Adipose tissue (tissue), 3 donors: ENCODE results near the gene UBE3D. TPM values are rescaled to one million over a fixed set of nuclear protein-coding genes. Genes with fewer than 3 reads are reported as not detected.

Source experiments
- H3K27ac ChIP-seq: one replicate; pipeline ENCODE4 v1.5.1; 2013; ENCODE audit warnings: low read depth, low read length
- WGBS, 3 donors: extraction: QIAGEN DNeasy Blood & Tissue Kit; methylation state at CpG; one replicate each; pipeline ENCODE4 v1.1.7; 2013; 5-methylcytosine and 5-hydroxymethylcytosine counted together
- polyA plus RNA-seq, 3 donors: library from polyadenylated mRNA; stranded (reverse); fragments of 200-250 nt; gene quantifications; one replicate each; pipeline ENCODE4 v1.2.3, GENCODE V29; 2013
- donor health status: healthy with polysubstance abuse.
- donor health status: Bipolar disorder and iron deficiency.
- donor health status: healthy.

Gene UBE3D
- polyA plus RNA-seq, 3 donors, result 1.5 to 7.0 (median 3.5) TPM

DNA sequence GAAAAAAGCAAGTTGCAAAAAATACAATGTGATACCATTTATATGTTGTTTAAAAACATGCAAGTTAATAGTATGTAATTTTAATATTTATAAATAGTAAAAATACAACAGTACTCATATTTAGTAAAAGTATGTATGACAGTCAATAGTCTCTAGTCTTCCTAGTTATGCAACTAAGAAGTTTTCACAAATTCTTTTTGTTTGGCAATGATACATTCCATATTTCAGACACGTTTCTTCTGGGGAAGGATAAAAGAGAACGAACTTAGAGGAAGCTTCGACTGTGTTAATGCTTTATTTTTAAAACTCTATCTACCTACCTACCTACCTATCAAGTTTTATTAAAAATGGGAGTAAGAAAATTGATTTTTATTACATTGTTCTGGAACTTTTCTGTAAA, 77.7 kb downstream of the UBE3D start:
- no peak overlapping the region for H3K27ac ChIP-seq
- WGBS, 3 donors, result 36 to 69% (median 43%) methylated on average over 3 of the region's 3 CpGs

DNA sequence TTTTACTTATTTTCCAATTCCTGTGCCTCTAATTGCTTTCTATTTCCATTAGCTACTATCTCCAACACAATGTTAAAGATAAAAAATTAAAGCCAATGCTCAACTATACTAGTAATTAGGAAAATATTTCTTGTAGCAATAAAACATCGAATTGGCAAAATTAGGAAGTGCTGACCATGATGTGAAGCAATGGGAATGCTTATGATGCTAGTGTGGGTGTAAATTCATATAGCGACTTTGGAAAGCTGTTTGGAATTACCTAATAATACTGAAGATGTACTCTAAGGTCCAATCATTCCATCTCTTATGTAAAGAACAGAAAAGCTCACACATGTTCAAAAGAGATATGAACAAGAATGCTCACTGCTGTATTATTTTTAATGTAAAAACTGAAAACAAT, 78.2 kb downstream of the UBE3D start:
- 73 to 89% (median 80%) methylated on average over 2 of the region's 2 CpGs for WGBS, 3 donors
- no peak overlapping the region for H3K27ac ChIP-seq

DNA sequence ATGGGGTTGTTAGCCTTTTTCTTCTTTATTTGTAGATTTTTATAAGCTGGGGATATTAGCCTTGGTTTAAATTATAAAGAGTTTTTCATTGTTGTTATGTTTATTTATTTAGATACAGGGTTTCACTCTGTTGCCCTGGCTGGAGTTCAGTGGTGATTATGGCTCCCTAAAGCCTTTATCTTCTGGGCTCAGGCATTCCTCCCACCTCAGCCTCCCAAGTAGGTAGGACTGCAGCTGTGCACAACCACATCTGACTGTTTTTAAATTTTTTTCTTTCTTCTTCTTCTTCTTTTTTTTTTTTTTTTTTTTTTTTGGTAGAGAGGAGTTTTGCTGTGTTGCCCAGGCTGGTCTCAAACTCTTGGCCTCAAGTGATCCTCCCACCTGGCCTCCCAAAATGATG, 80.9 kb downstream of the UBE3D start:
- H3K27ac ChIP-seq, result no peak overlapping the region

DNA sequence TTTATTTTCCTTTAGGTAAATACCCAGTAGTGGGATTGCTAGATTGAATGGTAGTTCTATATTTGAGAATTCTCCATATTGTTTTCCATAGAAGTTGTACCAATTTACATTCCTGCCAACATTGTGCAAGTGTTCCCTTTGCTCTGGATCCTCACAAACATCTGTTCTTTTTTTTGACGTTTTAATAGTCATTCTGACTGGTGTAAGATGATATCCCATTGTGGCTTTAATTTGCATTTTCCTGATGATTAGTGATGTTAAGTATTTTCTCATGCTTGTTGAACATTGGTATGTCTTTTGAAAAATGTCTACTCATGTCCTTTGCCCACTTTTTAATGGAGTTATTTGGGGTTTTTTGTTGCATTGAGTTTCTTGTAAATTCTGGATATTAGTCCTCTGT, 85.6 kb downstream of the UBE3D start:
- H3K27ac ChIP-seq, result no peak overlapping the region
- WGBS, 3 donors, result 56 to 73% (median 69%) methylated on average over 1 of the region's 1 CpG

DNA sequence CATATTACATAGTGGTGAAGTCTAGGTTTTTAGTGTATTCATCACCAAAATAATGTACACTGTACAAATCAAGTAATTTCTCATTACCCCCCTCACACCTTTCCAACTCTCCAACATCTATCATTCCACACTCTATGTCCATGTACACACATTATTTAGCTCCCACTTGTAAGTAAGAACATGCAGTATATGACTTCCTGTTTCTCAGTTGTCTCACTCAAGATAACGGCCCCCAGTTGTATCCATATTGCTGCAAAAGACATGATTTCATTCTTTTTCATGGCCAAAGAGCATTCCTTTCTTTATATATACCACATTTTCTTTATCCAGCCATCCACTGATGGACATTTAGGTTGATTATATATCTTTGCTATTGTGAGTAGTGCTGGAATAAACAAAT, 86.0 kb downstream of the UBE3D start:
- no peak overlapping the region for H3K27ac ChIP-seq
- whole genome bisulfite sequencing, 3 donors, result 79 to 82% (median 80%) methylated on average over 1 of the region's 1 CpG

DNA sequence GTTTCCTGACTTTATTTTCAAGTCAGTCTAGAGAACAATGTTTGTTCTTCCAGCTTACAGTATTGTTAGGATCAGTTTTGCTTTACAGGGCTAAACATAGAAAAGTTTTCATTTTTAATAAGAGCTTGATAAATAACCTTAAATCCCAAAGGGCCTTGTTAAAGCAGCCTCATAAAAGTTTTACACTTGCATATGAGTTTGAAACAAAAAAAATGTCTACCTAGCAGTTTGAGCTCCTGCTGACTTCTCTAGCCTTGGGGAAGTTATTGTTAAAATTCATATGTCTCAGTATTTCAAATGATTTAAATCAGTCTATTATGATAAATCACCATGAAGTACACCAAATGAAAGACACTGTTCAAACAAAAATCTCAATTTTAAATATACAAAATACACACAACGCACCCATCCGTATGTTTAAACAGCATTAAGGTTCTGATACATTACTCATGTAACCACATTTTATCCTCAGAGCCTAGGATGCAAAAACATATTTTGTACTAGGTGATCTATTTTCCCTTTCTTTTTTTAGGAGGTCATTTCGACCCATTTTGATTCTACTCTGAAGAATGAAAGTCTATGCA, 87.2 kb downstream of the UBE3D start:
- H3K27ac ChIP-seq, result no peak overlapping the region
- 79 to 95% (median 79%) methylated on average over 3 of the region's 3 CpGs for WGBS, 3 donors

DNA sequence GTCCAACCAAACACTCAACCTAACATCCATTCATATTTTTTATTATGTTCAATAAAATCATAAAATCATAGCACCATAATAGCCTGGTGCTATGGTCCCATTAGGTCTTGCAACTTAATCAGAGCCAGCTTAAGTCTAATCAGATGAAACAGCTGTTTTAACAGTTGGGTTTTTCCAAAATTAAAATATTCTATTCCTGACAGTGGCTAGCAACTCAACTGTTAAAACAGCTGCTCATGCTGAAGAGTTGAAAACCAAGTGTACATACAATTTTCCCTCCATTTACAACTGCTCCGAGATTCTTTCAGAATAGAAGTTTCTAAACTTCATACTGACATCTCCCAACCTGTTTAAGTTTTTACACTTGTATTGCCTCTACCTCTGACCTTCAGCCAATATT, 89.5 kb downstream of the UBE3D start:
- no peak overlapping the region for H3K27ac ChIP-seq
- WGBS, 3 donors, result 97 to 100% (median 98%) methylated on average over 1 of the region's 1 CpG

DNA sequence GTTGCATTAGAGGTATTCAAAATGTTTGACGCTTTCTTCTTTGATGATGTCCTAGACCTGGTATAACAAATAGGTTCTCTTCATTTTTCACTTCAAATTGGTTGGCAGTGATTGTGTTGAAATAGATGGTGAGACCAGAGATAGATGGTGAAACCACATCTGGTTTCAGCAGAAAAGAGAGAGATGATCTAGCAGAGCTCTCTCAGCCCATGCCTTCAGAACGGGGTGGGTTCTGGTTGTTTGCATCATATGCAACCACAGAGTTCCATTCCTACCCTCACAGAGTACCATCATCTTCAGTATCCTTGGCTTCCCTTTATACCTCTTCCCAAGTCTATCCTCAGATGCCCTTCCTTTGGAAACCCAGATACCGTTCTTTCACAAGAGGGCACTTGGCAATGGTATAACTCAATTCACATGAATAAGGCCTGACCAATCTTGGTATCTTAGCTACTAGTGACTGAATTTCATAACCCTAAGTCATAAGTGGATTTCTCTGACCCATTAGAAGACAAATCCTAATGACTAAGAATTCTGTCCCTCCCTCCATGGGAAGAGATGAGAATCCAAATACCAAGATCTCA, 93.7 kb downstream of the UBE3D start:
- H3K27ac ChIP-seq, result no peak overlapping the region
- WGBS, 3 donors, result 88 to 96% (median 92%) methylated on average over 3 of the region's 3 CpGs

DNA sequence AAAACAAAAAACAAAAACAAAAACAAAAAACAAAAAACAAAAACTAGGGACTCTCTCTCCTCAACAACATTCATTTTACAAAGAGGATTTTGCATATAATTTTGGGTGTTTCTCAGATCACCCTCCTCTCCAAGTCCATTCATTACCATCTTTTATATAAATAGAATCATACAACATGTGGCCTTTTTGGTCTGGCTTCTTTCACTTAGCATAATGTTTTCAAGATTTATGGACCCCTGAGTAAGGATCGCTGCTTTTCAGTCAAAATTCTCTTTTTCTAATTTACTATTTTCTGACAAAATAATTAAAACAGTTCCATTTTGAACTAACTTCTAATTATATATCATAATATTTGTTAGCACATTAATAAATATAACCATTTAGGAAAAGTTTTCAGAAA, 94.8 kb downstream of the UBE3D start:
- H3K27ac ChIP-seq, result no peak overlapping the region
- 68 to 91% (median 83%) methylated on average over 1 of the region's 1 CpG for WGBS, 3 donors

DNA sequence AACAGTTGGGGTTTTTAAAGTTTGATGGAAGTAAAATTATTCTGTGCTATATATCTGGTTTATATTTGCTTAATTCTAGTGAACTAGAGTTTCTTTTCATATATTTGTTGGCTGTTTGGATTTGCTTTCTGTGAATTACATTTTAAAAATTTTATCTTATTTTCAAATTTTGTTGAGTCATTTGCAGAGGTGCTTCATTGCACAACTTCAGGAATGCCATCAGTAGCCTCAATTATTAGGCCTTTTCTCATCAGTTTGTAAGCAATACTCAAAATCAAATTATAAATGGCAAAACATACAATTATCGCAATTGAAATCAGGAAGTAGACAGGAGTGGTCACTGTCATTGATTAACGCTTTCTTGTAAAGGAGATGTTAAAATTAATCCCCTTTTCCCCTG, 96.9 kb downstream of the UBE3D start:
- WGBS, 3 donors, result 90 to 95% (median 93%) methylated on average over 2 of the region's 2 CpGs
- no peak overlapping the region for H3K27ac ChIP-seq

DNA sequence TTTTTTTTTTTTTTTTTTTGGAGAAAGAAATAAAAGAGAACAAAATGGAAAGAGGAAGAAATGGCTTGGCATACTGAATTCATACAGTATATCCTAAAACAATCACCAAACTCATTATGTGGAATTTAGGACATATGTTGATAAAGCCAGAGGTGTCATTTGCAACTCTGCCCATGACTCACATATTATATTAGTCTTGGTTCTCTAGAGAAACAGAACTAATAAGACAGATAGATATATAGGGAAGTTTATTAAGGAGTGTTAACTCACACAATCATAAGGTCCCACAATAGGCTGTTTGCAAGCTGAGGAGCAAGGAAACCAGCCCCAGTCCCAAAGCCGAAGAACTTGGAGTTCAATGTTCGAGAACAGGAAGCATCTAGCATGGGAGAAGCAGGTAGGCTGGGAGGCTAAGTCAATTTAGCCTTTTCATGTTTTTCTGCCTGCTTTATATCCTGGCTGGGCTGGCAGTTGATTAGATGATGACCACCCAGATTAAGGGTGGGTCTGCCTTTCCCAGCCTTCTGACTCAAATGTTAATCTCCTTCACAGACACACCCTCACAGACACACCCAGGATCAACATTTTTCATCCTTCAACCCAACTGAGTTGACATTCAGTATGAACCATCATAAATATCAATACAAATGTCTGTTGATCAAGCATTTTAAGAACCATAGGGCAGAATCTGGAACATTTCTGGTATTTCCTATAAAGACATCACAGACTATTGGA, 102.3 kb downstream of the UBE3D start:
- WGBS, 3 donors, result 91 to 98% (median 98%) methylated on average over 2 of the region's 2 CpGs

DNA sequence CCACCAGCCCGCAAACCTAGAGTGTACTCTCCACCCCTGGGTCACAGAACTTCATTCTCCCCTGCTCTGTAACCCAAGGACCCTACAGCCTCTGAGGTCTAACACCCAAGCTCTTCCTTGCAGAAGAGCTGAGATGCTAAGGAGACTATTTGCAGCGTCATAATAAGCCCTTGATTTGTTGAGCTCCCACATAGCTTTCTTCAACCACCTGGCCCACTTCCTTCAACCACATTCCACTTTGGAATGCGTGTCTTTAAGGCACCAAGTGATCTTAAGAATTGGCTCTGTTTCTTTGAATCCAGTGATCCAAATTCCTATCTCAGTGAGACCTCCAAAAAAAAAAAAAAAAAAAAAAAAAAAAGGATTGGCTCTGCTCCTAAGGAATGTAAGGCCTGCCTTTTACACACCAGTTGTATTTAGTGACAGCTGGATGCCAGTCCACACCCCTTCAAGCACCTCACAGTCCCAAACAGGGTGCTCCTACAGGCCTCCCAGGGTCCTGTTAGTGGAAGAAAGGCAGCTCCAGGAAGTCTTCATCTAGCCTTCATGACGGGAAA, 106.2 kb downstream of the UBE3D start:
- no peak overlapping the region for H3K27ac ChIP-seq

More for the DNA sequence above, 102.3 kb downstream of the UBE3D start:
- H3K27ac ChIP-seq, result no peak overlapping the region

DNA sequence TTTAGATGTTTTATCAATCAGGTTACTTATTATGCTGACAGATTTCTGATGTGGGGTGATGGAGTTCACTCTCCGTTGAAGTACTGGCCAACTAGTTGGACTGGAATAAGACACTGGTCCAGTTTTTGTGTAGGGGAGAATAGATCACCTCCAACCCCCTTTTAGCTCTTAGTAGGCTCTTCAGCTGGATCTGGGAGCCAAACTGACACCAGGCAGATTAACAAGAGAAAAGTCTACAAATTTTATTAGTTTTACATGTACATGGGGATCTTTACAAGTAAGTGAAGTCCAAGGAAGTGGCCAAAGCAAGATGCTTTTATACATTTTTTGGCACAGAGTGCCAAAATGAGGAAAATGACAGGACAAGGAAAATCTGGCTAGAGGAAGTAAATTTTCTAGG, 107.1 kb downstream of the UBE3D start:
- no peak overlapping the region for H3K27ac ChIP-seq
- WGBS, 3 donors, result 61 to 90% (median 87%) methylated on average over 1 of the region's 1 CpG

More for the DNA sequence above, 106.2 kb downstream of the UBE3D start:
- WGBS, 3 donors, result 72 to 81% (median 81%) methylated on average over 4 of the region's 4 CpGs

DNA sequence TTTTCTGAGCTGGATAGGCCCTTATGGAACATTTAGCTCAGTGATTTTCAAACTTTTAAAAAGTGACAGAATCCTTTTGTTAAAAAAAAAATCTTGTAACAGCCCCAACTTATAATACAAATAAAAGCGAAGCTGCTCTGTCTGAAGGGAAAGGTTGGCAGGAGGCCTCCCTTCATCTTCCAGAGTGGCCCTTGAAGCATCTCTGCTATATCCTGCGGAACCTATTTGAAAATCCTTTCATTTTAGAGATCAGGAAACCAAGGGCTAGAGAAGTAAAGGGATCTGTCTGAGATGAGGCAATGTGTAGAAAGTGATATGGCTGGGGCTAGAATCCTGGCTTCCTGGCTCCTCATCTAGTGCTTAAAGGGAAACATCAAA, 107.8 kb downstream of the UBE3D start:
- 84 to 86% (median 84%) methylated on average over 2 of the region's 2 CpGs for WGBS, 3 donors
- H3K27ac ChIP-seq, result no peak overlapping the region

DNA sequence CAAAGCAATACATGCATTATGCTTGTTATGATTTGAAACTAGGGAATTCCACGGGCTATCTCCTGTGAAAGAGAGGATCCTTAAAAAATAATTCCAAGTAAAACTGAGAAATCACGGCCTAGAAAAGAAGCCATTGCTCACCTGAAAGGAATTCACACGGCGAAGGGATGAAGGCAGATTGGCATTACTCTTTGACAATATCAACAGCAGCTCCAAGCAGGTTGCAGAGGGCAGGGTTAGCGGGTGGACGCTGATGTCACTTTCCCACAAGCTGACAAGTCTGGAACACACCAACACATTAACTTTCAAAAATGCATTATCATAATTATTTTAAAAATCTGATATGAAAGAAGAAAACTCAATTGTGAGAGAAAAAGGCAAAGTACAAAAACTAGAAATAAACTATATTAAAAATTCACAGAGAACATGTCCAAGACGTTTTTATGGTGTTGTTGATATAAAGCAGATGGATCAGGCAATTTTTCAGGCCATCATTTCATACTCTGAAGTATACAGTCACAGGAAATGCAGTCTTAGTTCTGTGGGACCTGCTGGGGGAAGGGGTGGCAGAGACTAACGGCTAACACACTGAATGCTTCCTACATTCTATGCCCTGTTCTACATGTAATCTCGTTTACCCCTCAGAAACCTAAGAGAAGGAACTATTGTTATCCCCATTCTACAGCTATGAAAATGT, 108.3 kb downstream of the UBE3D start:
- 69 to 78% (median 74%) methylated on average over 9 of the region's 9 CpGs for WGBS, 3 donors
- H3K27ac ChIP-seq, result no peak overlapping the region

DNA sequence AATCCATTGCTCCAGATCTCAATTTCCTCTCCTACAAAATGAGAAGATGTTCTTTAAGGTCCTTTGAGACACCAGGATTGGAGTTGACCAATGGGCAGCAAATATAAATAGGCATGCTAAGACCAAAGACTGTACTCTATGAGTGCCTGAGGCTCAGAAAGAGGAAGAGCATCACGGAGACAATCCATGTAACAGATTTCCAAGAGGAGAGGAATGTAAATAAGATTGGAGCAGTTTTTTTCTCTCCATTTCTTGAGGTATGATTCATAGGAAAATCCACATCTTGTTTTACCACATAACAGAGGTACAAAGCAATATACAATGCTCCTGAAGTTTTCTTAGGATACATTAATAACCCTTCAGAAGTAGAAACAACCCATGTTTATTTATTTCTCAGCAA, 109.8 kb downstream of the UBE3D start:
- WGBS, 3 donors, result 81 to 91% (median 86%) methylated on average over 1 of the region's 1 CpG
- no peak overlapping the region for H3K27ac ChIP-seq

DNA sequence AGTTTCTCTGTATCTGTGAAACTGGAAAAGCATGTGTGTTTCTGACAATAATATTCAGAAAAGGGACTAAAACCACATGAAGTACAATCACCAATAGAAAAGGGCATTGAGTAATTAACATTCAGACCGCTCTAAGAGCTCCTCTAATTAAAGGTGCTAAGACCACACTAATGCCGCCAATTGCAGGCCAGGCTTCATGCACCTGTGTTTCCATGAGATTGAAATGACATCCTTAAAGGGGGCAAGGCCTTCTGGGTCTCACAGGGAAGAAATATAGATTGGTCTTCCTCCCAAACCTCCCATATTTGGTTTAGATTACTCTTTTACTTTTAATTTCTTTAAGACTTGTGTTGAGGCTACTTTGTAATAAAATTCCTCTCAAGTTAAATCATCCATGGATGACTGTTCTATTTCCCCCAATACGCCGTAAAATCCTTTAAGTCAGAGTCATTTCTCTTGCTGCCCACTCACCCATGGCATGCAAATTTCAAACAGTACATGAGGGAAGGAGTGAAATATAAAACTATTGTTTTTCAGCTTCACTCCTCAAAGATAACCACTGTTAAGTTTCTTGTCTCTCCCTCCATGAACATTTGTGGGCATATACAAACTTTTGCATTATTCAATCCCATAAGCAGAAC, 110.6 kb downstream of the UBE3D start:
- 80 to 96% (median 89%) methylated on average over 4 of the region's 4 CpGs for WGBS, 3 donors
- H3K27ac ChIP-seq, result no peak overlapping the region

DNA sequence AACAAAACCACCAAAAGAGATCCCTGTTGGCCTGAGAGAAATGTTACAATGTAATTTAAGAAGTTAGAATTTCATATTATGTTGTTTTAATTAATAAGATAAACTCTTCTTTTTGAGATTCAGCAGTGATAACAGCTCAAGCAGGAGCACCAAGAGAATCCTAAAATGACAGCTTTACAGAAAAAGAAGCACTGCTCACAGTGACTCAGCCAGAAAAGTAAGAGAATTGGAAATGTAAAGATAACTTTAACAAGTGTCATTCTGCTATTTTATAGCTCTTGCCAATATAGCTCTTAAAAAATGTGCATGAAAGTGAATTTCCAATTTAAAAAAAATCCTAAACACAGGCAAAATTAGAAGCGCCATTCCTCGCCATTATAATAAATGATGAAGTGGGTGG, 111.3 kb downstream of the UBE3D start:
- WGBS, 3 donors, result 74 to 96% (median 96%) methylated on average over 2 of the region's 2 CpGs

DNA sequence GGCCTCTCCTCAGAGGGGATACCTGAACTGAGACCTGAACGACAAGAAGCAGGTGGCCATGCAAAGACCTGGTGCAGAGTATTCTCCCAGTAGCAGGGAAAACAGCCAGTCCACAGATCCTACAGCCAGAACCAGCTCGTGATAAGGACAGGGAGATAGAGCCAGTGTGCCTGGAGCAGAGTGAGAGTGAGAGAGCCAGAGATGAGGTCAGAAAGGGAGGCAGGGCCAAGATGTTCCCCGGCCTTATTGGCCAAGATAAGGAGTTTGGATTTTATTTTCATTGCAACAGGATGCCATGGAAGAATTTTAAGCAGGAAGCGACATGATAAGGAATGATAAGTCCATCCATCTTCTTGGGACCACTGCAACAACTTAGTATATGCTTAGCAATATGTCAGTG, 111.8 kb downstream of the UBE3D start:
- 54 to 67% (median 64%) methylated on average over 4 of the region's 4 CpGs for WGBS, 3 donors
- H3K27ac ChIP-seq, result no peak overlapping the region

More for the DNA sequence above, 111.3 kb downstream of the UBE3D start:
- H3K27ac ChIP-seq, result no peak overlapping the region
